ENCODE results near the gene CEMIP. TPM values are rescaled to one million over a fixed set of nuclear protein-coding genes. Genes with fewer than 3 reads are reported as not detected.

CEMIP gene
- total and polyA plus RNA-seq, 2 of the 13 experiments (the other 11 are each of a cell fraction or from before 2014, with no cell fraction given): 4.3 to 28.5 TPM

DNA sequence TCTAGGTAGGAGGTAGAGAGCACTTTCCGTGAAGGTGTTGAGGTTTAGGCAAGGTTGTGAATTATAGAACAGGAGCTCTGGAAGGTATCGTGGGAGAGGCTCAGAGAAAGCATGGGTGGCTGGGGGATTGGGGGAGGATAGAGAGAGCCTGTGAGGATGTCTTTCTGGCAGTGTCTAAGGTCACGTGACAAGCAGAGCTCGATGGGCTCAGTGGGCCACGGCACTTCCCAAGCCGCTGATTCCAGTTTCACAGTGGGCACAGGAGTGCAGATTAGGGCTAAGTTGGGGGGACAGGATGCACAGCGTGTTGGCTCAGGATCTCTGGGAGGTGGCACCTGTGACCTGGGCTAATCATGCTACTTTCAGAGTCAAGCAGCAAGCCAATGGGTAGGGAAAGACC lies 52.0 kb downstream of the CEMIP start:
- Histone ChIP-seq H4K20me1 (ENCODE audit: insufficient read depth, low read length) (no peaks in the 10 kb centered on the region), H3K36me3 (replicated peaks in 1 of 2; ENCODE audit: control insufficient read depth in 1 of 2, insufficient read depth in 2 of 2, low read length in 2 of 2) (peaks cover 1 to 15% of the 10 kb centered on the region in 2 experiments; a peak in 1 of 5 replicates), H3K4me2 (ENCODE audit: low read depth, low read length) (no peak overlapping the region), H3K27me3 (ENCODE audit: control insufficient read depth in 1 of 2, insufficient read depth in 2 of 2, low read length in 2 of 2) (no peaks in the 10 kb centered on the region), H3K9ac (ENCODE audit: insufficient read depth, low read depth, low read length) (no peak overlapping the region), H3K79me2 (ENCODE audit: insufficient read depth, low read length) (no peaks in the 10 kb centered on the region), H3K9me3 (ENCODE audit: low read length) (no peaks in the 10 kb centered on the region), H3K27ac (ENCODE audit: extremely low read length, insufficient read depth, low read length) (no peak overlapping the region), H3K4me3 (replicated peaks in 1 of 3; ENCODE audit: insufficient read depth in 1 of 3, low read depth in 2 of 3, low read length in 3 of 3) (no peak overlapping the region), H3K4me1 (ENCODE audit: insufficient read depth, low read length) (peaks cover 59% of the 10 kb centered on the region), H2AFZ (ENCODE audit: low read length) (no peak overlapping the region)
- intact Hi-C loops (cut with micrococcal nuclease; ENCODE audit: unreplicated experiment) (no loop called here), in situ Hi-C loops (cut with HindIII; ENCODE audit: extremely low pct_ligation_motif_present, low pct_unique_long_range_greater_than_20kb) (no loop called here)
- BruUV-seq (replicated peaks): no TSS peak
- TF ChIP-seq ZNF441 (CRISPR knock-in tag; IDR thresholded peaks at IDR 0.05; ENCODE audit: borderline replicate concordance): no peak
- TF ChIP-seq, protein P1, sequence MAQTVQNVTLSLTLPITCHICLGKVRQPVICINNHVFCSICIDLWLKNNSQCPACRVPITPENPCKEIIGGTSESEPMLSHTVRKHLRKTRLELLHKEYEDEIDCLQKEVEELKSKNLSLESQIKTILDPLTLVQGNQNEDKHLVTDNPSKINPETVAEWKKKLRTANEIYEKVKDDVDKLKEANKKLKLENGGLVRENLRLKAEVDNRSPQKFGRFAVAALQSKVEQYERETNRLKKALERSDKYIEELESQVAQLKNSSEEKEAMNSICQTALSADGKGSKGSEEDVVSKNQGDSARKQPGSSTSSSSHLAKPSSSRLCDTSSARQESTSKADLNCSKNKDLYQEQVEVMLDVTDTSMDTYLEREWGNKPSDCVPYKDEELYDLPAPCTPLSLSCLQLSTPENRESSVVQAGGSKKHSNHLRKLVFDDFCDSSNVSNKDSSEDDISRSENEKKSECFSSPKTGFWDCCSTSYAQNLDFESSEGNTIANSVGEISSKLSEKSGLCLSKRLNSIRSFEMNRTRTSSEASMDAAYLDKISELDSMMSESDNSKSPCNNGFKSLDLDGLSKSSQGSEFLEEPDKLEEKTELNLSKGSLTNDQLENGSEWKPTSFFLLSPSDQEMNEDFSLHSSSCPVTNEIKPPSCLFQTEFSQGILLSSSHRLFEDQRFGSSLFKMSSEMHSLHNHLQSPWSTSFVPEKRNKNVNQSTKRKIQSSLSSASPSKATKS (CRISPR knock-in tag; IDR thresholded peaks at IDR 0.05): no peak
- TF ChIP-seq, protein P2, sequence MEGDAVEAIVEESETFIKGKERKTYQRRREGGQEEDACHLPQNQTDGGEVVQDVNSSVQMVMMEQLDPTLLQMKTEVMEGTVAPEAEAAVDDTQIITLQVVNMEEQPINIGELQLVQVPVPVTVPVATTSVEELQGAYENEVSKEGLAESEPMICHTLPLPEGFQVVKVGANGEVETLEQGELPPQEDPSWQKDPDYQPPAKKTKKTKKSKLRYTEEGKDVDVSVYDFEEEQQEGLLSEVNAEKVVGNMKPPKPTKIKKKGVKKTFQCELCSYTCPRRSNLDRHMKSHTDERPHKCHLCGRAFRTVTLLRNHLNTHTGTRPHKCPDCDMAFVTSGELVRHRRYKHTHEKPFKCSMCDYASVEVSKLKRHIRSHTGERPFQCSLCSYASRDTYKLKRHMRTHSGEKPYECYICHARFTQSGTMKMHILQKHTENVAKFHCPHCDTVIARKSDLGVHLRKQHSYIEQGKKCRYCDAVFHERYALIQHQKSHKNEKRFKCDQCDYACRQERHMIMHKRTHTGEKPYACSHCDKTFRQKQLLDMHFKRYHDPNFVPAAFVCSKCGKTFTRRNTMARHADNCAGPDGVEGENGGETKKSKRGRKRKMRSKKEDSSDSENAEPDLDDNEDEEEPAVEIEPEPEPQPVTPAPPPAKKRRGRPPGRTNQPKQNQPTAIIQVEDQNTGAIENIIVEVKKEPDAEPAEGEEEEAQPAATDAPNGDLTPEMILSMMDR (CRISPR knock-in tag; IDR thresholded peaks at IDR 0.05): no peak
- no peak for TF ChIP-seq TEAD2 (CRISPR knock-in tag; IDR thresholded peaks at IDR 0.05)
- TF ChIP-seq, protein P3, sequence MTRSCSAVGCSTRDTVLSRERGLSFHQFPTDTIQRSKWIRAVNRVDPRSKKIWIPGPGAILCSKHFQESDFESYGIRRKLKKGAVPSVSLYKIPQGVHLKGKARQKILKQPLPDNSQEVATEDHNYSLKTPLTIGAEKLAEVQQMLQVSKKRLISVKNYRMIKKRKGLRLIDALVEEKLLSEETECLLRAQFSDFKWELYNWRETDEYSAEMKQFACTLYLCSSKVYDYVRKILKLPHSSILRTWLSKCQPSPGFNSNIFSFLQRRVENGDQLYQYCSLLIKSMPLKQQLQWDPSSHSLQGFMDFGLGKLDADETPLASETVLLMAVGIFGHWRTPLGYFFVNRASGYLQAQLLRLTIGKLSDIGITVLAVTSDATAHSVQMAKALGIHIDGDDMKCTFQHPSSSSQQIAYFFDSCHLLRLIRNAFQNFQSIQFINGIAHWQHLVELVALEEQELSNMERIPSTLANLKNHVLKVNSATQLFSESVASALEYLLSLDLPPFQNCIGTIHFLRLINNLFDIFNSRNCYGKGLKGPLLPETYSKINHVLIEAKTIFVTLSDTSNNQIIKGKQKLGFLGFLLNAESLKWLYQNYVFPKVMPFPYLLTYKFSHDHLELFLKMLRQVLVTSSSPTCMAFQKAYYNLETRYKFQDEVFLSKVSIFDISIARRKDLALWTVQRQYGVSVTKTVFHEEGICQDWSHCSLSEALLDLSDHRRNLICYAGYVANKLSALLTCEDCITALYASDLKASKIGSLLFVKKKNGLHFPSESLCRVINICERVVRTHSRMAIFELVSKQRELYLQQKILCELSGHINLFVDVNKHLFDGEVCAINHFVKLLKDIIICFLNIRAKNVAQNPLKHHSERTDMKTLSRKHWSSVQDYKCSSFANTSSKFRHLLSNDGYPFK (CRISPR knock-in tag; IDR thresholded peaks at IDR 0.05; ENCODE audit: borderline replicate concordance): no peak
- CTCF ChIA-PET (ENCODE audit: low intra/inter-chr PET ratio, low total read pairs): no interaction called here
- ATAC-seq (no peak), DNase-seq (ENCODE audit: low spot score) (no peak), FAIRE-seq (no peak)
- POLR2A ChIA-PET: no interaction called here
- WGBS (ENCODE audit: low lambda C conversion rate): 99% methylated on average over 7 of the region's 7 CpGs
